HepG2 (cell line): Measurements from ENCODE around the gene PPP1R15A. TPM values are rescaled to one million over a fixed set of nuclear protein-coding genes. Genes with fewer than 3 reads are reported as not detected.

ENCODE experiments used
- HMGXB3 ChIP-seq: sonication (generic); formaldehyde crosslinking; IDR thresholded peaks from 2 replicates; pipeline ENCODE4 v1.4.0; 2020; ENCODE audit warnings: missing genetic modification reagents, borderline replicate concordance
- KDM2A ChIP-seq: sonication (generic); formaldehyde crosslinking; IDR thresholded peaks from 2 replicates; pipeline ENCODE4 v1.4.0; 2020; ENCODE audit warnings: low read depth, missing genetic modification reagents, borderline replicate concordance
- KDM3A ChIP-seq: IDR thresholded peaks from 2 replicates; pipeline ENCODE4 v1.6.1; 2018; ENCODE audit warnings: low read depth, missing compliant biosample characterization
- NCOA2 ChIP-seq: sonication (generic); formaldehyde crosslinking; IDR thresholded peaks from 2 replicates; pipeline ENCODE4 v1.8.0; 2022; ENCODE audit warnings: inconsistent platforms
- SYNCRIP ChIP-seq: fragments of 200-400 bp; formaldehyde crosslinking; IDR thresholded peaks from 2 replicates; pipeline ENCODE4 v1.6.1; 2018; ENCODE audit warnings: mild to moderate bottlenecking, low read depth, low read length; ENCODE audit not compliant: insufficient read depth
- ZHX2 ChIP-seq, 2 experiments: sonication (generic) in 1 of 2; formaldehyde crosslinking in 1 of 2; IDR thresholded peaks; 2 replicates each; pipeline versions ENCODE4 v1.6.1 to v1.9.0; 2014 to 2022; ENCODE audit warnings: antibody characterized with exemption in 1 of 2, borderline replicate concordance in 1 of 2, inconsistent platforms in 1 of 2, low read depth in 1 of 2, missing genetic modification reagents in 1 of 2
- ZNF263 ChIP-seq: sonication (generic); formaldehyde crosslinking; IDR thresholded peaks from 2 replicates; pipeline ENCODE4 v1.4.0; 2020; ENCODE audit warnings: missing genetic modification reagents
- polyA plus RNA-seq, 8 experiments: library from polyadenylated mRNA; depleted of rRNA in 3 of 8; stranded (reverse) in 7 of 8; unstranded in 1 of 8; fragments of >200 nt; fragmentation: Illumina TruSeq in 4 of 8; extraction: Trizol in 4 of 8; gene quantifications; 2 replicates each; pipeline versions ENCODE4 v1.2.1 to v1.2.3, GENCODE V29; 2011 to 2016; ENCODE audit warnings: low read depth in 4 of 8, missing spikeins in 1 of 8, mixed read lengths in 1 of 8; ENCODE audit not compliant: insufficient read depth in 1 of 8
- total RNA-seq, 5 experiments: library from RNA; depleted of rRNA; stranded (reverse); fragments of >200 nt; fragmentation: Illumina TruSeq; extraction: Trizol; gene quantifications; 2 replicates each; pipeline ENCODE4 v1.2.3, GENCODE V29; 2016; ENCODE audit warnings: low read depth in 1 of 5

Gene PPP1R15A
- total and polyA plus RNA-seq, 2 of the 13 experiments (the other 11 are each of a cell fraction or from before 2014, with no cell fraction given) = 15.6 to 18.5 TPM

GRCh38 chr19:48859711-48860572 is 12.3 kb upstream of the PPP1R15A start (continued):
- TF ChIP-seq ZHX2 (IDR thresholded peaks at IDR 0.05; ENCODE audit: low read depth) (no peak), ZHX2 (CRISPR knock-in tag; IDR thresholded peaks at IDR 0.05; ENCODE audit: borderline replicate concordance) (no peak), NCOA2 (CRISPR knock-in tag) (no peak), ZNF263 (CRISPR knock-in tag) (no peak), SYNCRIP (no peak), KDM2A (CRISPR knock-in tag) (no peak), KDM3A (CRISPR knock-in tag) (no peak), HMGXB3 (CRISPR knock-in tag) (no peak)
